ENCODE measurements around the gene SCLY.

Gene SCLY

GRCh38 chr2:238019962-238020361 lies 40.8 kb upstream of the SCLY start:
- TF ChIP-seq YY1 (IDR thresholded peaks at IDR 0.05; ENCODE audit: low read depth): no peak
- TF ChIP-seq EP300 (IDR thresholded peaks at IDR 0.05; ENCODE audit: borderline replicate concordance): no peak

- no peak for TF ChIP-seq USF1 (IDR thresholded peaks at IDR 0.05)
- no peak for TF ChIP-seq YY1 (IDR thresholded peaks at IDR 0.05; ENCODE audit: low read depth)
- TF ChIP-seq TAF1 (IDR thresholded peaks at IDR 0.05; ENCODE audit: low read depth): no peak
- TF ChIP-seq FOXM1 (IDR thresholded peaks at IDR 0.05; ENCODE audit: borderline replicate concordance, low read depth): no peak
- no peak for TF ChIP-seq CEBPB (IDR thresholded peaks at IDR 0.05)
- no peak for TF ChIP-seq TCF12 (IDR thresholded peaks at IDR 0.05; ENCODE audit: low read depth)
- TF ChIP-seq ZBTB7A (IDR thresholded peaks at IDR 0.05; ENCODE audit: low read depth): no peak
- TF ChIP-seq EGR1 (IDR thresholded peaks at IDR 0.05): no peak
- TF ChIP-seq REST (IDR thresholded peaks at IDR 0.05; ENCODE audit: low read depth): no peak
- TF ChIP-seq EP300 (IDR thresholded peaks at IDR 0.05; ENCODE audit: borderline replicate concordance): no peak
- no peak for TF ChIP-seq CREB1 (IDR thresholded peaks at IDR 0.05; ENCODE audit: low read depth)
- no peak for TF ChIP-seq MAX (IDR thresholded peaks at IDR 0.05)
- TF ChIP-seq RAD21 (IDR thresholded peaks at IDR 0.05; ENCODE audit: low read depth): no peak
- TF ChIP-seq TEAD4 (IDR thresholded peaks at IDR 0.05): no peak
- no peak for TF ChIP-seq NFIC (IDR thresholded peaks at IDR 0.05)
These were observed 40.0 kb upstream of the SCLY start for GRCh38 chr2:238020816-238021215.

GRCh38 chr2:238021327-238021726 lies 39.5 kb upstream of the SCLY start:
- TF ChIP-seq TCF12 (IDR thresholded peaks at IDR 0.05; ENCODE audit: low read depth) (no peak), CREB1 (IDR thresholded peaks at IDR 0.05; ENCODE audit: low read depth) (no peak), TEAD4 (IDR thresholded peaks at IDR 0.05) (no peak), CEBPB (IDR thresholded peaks at IDR 0.05) (no peak)

- TF ChIP-seq TCF12 (IDR thresholded peaks at IDR 0.05; ENCODE audit: low read depth) (no peak), USF1 (IDR thresholded peaks at IDR 0.05) (no peak), YY1 (IDR thresholded peaks at IDR 0.05; ENCODE audit: low read depth) (no peak), TEAD4 (IDR thresholded peaks at IDR 0.05) (no peak), ZBTB7A (IDR thresholded peaks at IDR 0.05; ENCODE audit: low read depth) (no peak), CREB1 (IDR thresholded peaks at IDR 0.05; ENCODE audit: low read depth) (no peak), EGR1 (IDR thresholded peaks at IDR 0.05) (no peak), NFIC (IDR thresholded peaks at IDR 0.05) (no peak), TAF1 (IDR thresholded peaks at IDR 0.05; ENCODE audit: low read depth) (no peak), CEBPB (IDR thresholded peaks at IDR 0.05) (no peak), FOXM1 (IDR thresholded peaks at IDR 0.05; ENCODE audit: borderline replicate concordance, low read depth) (no peak), MAX (IDR thresholded peaks at IDR 0.05) (no peak), EP300 (IDR thresholded peaks at IDR 0.05; ENCODE audit: borderline replicate concordance) (no peak), RAD21 (IDR thresholded peaks at IDR 0.05; ENCODE audit: low read depth) (no peak), REST (IDR thresholded peaks at IDR 0.05; ENCODE audit: low read depth) (no peak)
These were observed 38.1 kb upstream of the SCLY start for GRCh38 chr2:238022594-238023157.

- TF ChIP-seq TCF12 (IDR thresholded peaks at IDR 0.05; ENCODE audit: low read depth): no peak
- no peak for TF ChIP-seq TEAD4 (IDR thresholded peaks at IDR 0.05)
- TF ChIP-seq MAX (IDR thresholded peaks at IDR 0.05): no peak
- TF ChIP-seq YY1 (IDR thresholded peaks at IDR 0.05; ENCODE audit: low read depth): no peak
- TF ChIP-seq USF1 (IDR thresholded peaks at IDR 0.05): no peak
- no peak for TF ChIP-seq FOXM1 (IDR thresholded peaks at IDR 0.05; ENCODE audit: borderline replicate concordance, low read depth)
- no peak for TF ChIP-seq EGR1 (IDR thresholded peaks at IDR 0.05)
- no peak for TF ChIP-seq REST (IDR thresholded peaks at IDR 0.05; ENCODE audit: low read depth)
- TF ChIP-seq CREB1 (IDR thresholded peaks at IDR 0.05; ENCODE audit: low read depth): no peak
- no peak for TF ChIP-seq TAF1 (IDR thresholded peaks at IDR 0.05; ENCODE audit: low read depth)
- no peak for TF ChIP-seq RAD21 (IDR thresholded peaks at IDR 0.05; ENCODE audit: low read depth)
- TF ChIP-seq EP300 (IDR thresholded peaks at IDR 0.05; ENCODE audit: borderline replicate concordance): no peak
- TF ChIP-seq NFIC (IDR thresholded peaks at IDR 0.05): no peak
- no peak for TF ChIP-seq CEBPB (IDR thresholded peaks at IDR 0.05)
These were observed 37.2 kb upstream of the SCLY start for GRCh38 chr2:238023608-238024007.
